Measurements from ENCODE around the gene OR10H1. TPM values are rescaled to one million over a fixed set of nuclear protein-coding genes. Genes with fewer than 3 reads are reported as not detected.
"Not testable (repeated sequence)": the region's sequence is repeated elsewhere in the genome, so short reads cannot be mapped to it uniquely, and the experiment has no call there.

OR10H1 gene
- total and polyA plus RNA-seq, 8 donors, result 0.03 TPM; not detected in 7

DNA sequence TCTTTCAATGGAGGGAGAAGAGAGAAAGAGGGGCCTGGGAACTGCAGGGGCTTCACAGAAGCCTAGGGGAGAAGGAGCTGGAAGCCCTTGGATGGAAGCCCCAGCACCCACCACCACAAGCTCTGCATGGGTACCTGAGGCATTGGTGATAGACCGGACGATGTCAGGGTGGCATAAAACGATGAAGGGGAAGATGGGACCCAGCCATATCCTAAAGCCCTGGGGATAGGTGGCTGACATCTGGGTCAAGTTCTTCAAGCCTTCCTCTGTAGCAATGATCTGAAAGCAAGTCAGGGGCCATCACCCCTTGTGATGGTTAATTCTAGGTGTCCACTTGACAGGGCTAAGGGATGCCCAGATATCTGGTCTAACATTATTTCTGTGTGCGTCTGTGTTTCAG lies 39.2 kb downstream of the OR10H1 start:
- DNase-seq (no peak), FAIRE-seq (no peak), ATAC-seq (no peak)
- H3K27me3 ChIP-seq, result no peaks in the 10 kb centered on the region
- no peak overlapping the region for H3K4me3 ChIP-seq
- H3K9me3 ChIP-seq, result no peaks in the 10 kb centered on the region
- H3K4me1 ChIP-seq, result no peaks in the 10 kb centered on the region
- H3K27ac ChIP-seq, result no peak overlapping the region
- no peaks in the 10 kb centered on the region for H3K36me3 ChIP-seq
- TF ChIP-seq, protein P1, sequence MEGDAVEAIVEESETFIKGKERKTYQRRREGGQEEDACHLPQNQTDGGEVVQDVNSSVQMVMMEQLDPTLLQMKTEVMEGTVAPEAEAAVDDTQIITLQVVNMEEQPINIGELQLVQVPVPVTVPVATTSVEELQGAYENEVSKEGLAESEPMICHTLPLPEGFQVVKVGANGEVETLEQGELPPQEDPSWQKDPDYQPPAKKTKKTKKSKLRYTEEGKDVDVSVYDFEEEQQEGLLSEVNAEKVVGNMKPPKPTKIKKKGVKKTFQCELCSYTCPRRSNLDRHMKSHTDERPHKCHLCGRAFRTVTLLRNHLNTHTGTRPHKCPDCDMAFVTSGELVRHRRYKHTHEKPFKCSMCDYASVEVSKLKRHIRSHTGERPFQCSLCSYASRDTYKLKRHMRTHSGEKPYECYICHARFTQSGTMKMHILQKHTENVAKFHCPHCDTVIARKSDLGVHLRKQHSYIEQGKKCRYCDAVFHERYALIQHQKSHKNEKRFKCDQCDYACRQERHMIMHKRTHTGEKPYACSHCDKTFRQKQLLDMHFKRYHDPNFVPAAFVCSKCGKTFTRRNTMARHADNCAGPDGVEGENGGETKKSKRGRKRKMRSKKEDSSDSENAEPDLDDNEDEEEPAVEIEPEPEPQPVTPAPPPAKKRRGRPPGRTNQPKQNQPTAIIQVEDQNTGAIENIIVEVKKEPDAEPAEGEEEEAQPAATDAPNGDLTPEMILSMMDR (IDR thresholded peaks at IDR 0.05), result no peak
- intact Hi-C loops (cut with DNase I), result no loop called here
- WGBS, 2 donors, result 60 to 77% methylated on average over 4 of the region's 4 CpGs

DNA sequence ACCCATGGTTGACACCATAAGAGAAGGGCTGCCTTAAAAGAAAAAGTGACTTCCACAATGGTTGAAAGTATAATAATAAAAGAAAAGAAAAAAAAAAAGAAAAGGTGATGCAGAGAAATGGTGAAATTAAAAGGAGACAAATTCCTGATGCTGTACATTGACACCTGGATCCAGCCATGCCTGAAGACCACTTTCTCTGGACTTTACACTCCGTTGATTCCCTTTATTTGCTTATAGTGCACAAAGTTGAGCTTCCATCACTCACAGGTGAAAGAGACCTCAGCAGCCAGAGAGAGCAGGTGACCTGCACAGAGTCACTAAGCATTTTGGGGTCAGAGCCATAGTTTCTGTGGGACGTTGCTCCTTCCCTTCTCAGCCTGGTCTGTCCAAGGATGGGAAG lies 40.2 kb downstream of the OR10H1 start:
- no peak for ATAC-seq
- no peak overlapping the region for H3K27ac ChIP-seq
- no peak overlapping the region for H3K4me3 ChIP-seq
- no peaks in the 10 kb centered on the region for H3K4me1 ChIP-seq
- H3K9me3 ChIP-seq, result no peaks in the 10 kb centered on the region
- DNase-seq, result no peak
- intact Hi-C loops (cut with DNase I), result no loop called here
- H3K36me3 ChIP-seq, result no peaks in the 10 kb centered on the region
- TF ChIP-seq, protein P1 (IDR thresholded peaks at IDR 0.05), result no peak
- no peaks in the 10 kb centered on the region for H3K27me3 ChIP-seq
- no peak for FAIRE-seq
- WGBS, 2 donors, result 37 to 48% methylated on average over 2 of the region's 2 CpGs

DNA sequence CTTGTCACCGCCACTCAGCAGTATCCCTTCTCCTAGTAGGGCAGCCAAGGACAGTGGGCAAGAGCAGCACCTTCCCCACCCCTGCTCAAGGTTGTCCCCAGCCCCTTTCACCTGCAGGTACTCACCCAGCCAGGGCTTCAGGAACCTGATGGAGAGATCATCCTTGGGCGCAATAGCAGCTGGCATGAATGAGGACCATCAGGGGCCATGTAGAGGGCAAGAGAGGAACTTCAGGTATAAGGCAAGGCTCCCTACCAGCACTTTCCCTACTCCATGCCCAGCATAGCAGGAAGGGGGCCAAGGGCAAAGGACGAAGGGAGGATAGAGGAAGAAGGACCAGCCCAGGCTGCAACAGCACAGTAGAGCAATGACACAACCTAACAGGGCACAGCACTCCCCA lies 41.3 kb downstream of the OR10H1 start:
- H3K4me3 ChIP-seq; H3K36me3 ChIP-seq; DNase-seq; H3K4me1 ChIP-seq; intact Hi-C loops (cut with DNase I); FAIRE-seq; ATAC-seq; H3K27me3 ChIP-seq; H3K27ac ChIP-seq; H3K9me3 ChIP-seq: not testable (repeated sequence)
- 59 to 61% methylated on average over 3 of the region's 3 CpGs for WGBS, 2 donors

DNA sequence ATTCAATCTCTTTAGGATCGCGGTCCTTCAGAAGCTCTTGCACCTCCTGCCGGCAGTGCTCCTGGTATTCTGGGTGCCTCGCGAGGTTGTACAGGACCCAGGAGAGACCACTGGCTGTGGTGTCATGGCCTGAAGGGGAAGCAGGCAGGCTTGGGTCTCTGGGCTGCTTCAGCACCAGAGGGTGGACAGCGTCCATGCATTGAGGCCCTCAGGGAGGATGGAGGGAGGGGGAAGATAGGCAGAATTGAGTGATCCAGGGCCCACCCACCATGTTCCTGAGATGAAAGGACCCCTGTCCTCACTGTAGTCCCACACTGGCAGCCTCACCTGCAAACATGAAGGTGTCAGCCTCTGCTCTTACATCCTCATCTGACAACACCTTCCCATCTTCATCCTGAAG lies 45.9 kb downstream of the OR10H1 start:
- no peak for ATAC-seq
- no peak for DNase-seq
- no peak for FAIRE-seq

DNA sequence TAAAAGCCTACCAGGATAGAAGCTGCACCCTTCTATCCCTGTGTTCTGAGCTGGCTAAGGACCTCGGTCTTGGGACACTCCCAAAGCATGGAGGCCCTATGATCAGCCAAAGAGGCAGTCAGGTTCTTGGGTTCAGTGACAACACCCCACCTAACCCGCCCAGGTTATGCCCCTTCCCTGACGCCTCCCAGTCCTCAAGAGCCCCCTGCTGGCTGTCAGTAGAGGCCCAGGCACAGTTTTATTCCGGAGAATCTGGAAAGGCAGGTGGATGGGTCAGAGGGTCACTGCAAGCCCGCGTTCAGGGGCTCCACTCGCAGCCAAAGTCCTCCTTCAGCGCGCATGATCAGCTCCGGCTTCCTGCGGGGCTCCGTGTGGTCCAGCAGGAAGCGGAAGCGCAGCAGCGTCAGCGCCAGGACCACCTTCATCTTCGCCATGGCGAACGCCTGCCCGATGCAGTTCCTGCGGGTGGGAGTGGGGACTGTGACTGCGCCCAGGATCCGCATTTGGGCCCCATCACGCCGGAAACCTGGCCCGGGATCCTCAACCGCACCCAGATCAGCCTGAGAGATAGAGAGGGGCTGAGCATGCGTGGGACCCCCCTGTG lies 55.4 kb downstream of the OR10H1 start:
- DNase-seq (no peak), FAIRE-seq (no peak)

More for the DNA sequence above, 45.9 kb downstream of the OR10H1 start:
- TF ChIP-seq, protein P1 (IDR thresholded peaks at IDR 0.05), result no peak
- H3K4me1 ChIP-seq, result no peaks in the 10 kb centered on the region
- WGBS, 2 donors, result 19 to 28% methylated on average over 6 of the region's 6 CpGs
- no peaks in the 10 kb centered on the region for H3K27me3 ChIP-seq
- no peak overlapping the region for H3K27ac ChIP-seq
- H3K36me3 ChIP-seq, result no peaks in the 10 kb centered on the region
- H3K4me3 ChIP-seq, result no peak overlapping the region
- intact Hi-C loops (cut with DNase I), result no loop called here
- no peaks in the 10 kb centered on the region for H3K9me3 ChIP-seq

More for the DNA sequence above, 55.4 kb downstream of the OR10H1 start:
- ATAC-seq, result no peak
- Histone ChIP-seq H3K4me3 (no peak overlapping the region), H3K27ac (no peak overlapping the region), H3K4me1 (no peaks in the 10 kb centered on the region), H3K27me3 (peaks cover 0 to 13% (median 3%) of the 10 kb centered on the region in 4 donors), H3K36me3 (no peaks in the 10 kb centered on the region), H3K9me3 (no peaks in the 10 kb centered on the region)
- intact Hi-C loops (cut with DNase I), result no loop called here
- 28 to 29% methylated on average over 28 of the region's 28 CpGs for WGBS, 2 donors
- TF ChIP-seq, protein P1 (IDR thresholded peaks at IDR 0.05), result no peak
